Neural cell (in vitro differentiated cells): ENCODE results near the gene COL4A4. TPM values are rescaled to one million over a fixed set of nuclear protein-coding genes. Genes with fewer than 3 reads are reported as not detected.

ENCODE experiments used
- H2AFZ ChIP-seq: fragments of 200-600, 300-800 bp; sonication (generic), shearing (Covaris generic); 2 replicates; pipeline ENCODE4 v1.6.0; 2014; ENCODE audit warnings: low read depth, mild to moderate bottlenecking, antibody characterized with exemption, low read length, moderate library complexity
- H3F3A ChIP-seq: fragments of 200-600 bp; shearing (Covaris generic); 2 replicates; pipeline ENCODE4 v1.6.1; 2016; ENCODE audit warnings: mild to moderate bottlenecking, moderate library complexity, mixed read lengths, antibody characterized with exemption, low read length; ENCODE audit not compliant: insufficient read depth, poor library complexity, severe bottlenecking
- H3K27ac ChIP-seq: fragments of 200-600, 300-800 bp; sonication (generic), shearing (Covaris generic); 2 replicates; pipeline ENCODE4 v1.5.1; 2014; ENCODE audit warnings: mild to moderate bottlenecking, low read length, moderate library complexity
- H3K27me3 ChIP-seq: fragments of 300-800, 200-600 bp; sonication (generic), shearing (Covaris generic); 2 replicates; pipeline ENCODE4 v1.6.0; 2014; ENCODE audit warnings: mild to moderate bottlenecking, low read depth, low read length, moderate library complexity; ENCODE audit not compliant: insufficient read depth
- H3K36me3 ChIP-seq: fragments of 300-800, 200-600 bp; sonication (generic), shearing (Covaris generic); 2 replicates; pipeline ENCODE4 v1.5.1; 2014; ENCODE audit warnings: mild to moderate bottlenecking, antibody characterized with exemption, low read length, moderate library complexity; ENCODE audit not compliant: insufficient read depth
- H3K4me2 ChIP-seq: fragments of 300-800, 200-600 bp; sonication (generic), shearing (Covaris generic); 2 replicates; pipeline ENCODE4 v1.6.0; 2014; ENCODE audit warnings: mild to moderate bottlenecking, low read length
- H3K4me3 ChIP-seq: fragments of 300-800, 200-600 bp; sonication (generic), shearing (Covaris generic); 2 replicates; pipeline ENCODE4 v1.5.1; 2014; ENCODE audit warnings: mild to moderate bottlenecking, low read length, moderate library complexity
- H3K79me2 ChIP-seq: fragments of 200-600 bp; shearing (Covaris generic); replicated peaks from 2 replicates; pipeline ENCODE4 v1.6.0; 2014; ENCODE audit warnings: mild to moderate bottlenecking, low read length, moderate library complexity; ENCODE audit not compliant: insufficient read depth
- H3K9ac ChIP-seq: fragments of 300-800, 200-600 bp; sonication (generic), shearing (Covaris generic); 2 replicates; pipeline ENCODE4 v1.6.1; 2016; ENCODE audit warnings: mild to moderate bottlenecking, low read length, mixed read lengths
- H3K9me2 ChIP-seq: fragments of 200-600 bp; shearing (Covaris generic); 2 replicates; pipeline ENCODE4 v1.6.1; 2016; ENCODE audit warnings: mild to moderate bottlenecking, low read length, mixed read lengths; ENCODE audit not compliant: insufficient read depth
- H3K9me3 ChIP-seq: fragments of 200-600, 300-800 bp; sonication (generic), shearing (Covaris generic); 2 replicates; pipeline ENCODE4 v1.6.1; 2016; ENCODE audit warnings: mild to moderate bottlenecking, mixed run types, low read length, moderate library complexity, mixed read lengths
- H4K20me1 ChIP-seq: fragments of 200-600 bp; shearing (Covaris generic); 2 replicates; pipeline ENCODE4 v1.6.1; 2016; ENCODE audit warnings: mild to moderate bottlenecking, mixed run types; ENCODE audit not compliant: insufficient read depth
- EP300 ChIP-seq: fragments of 450-650 bp; conservative IDR thresholded peaks from 2 replicates; pipeline ENCODE4 v1.6.1; 2014; ENCODE audit warnings: antibody characterized with exemption, mild to moderate bottlenecking, moderate library complexity; ENCODE audit not compliant: poor library complexity, severe bottlenecking
- EZH2 ChIP-seq: fragments of 200-600, 300-800 bp; shearing (Covaris generic), sonication (generic); IDR thresholded peaks from 2 replicates; pipeline ENCODE4 v1.6.1; 2014; ENCODE audit warnings: antibody characterized with exemption, low read length, borderline replicate concordance, mild to moderate bottlenecking; ENCODE audit not compliant: insufficient read depth, poor library complexity, severe bottlenecking
- MXI1 ChIP-seq: fragments of 450-650 bp; conservative IDR thresholded peaks from 2 replicates; pipeline ENCODE4 v1.6.1; 2014; ENCODE audit warnings: antibody characterized with exemption, mild to moderate bottlenecking; ENCODE audit not compliant: poor library complexity, severe bottlenecking
- POLR2AphosphoS5 ChIP-seq: IDR thresholded peaks from 2 replicates; pipeline ENCODE4 v1.6.1; 2012
- RAD21 ChIP-seq: fragments of 450-650 bp; conservative IDR thresholded peaks from 2 replicates; pipeline ENCODE4 v1.6.1; 2014; ENCODE audit warnings: antibody characterized with exemption, mild to moderate bottlenecking, moderate library complexity
- SMC3 ChIP-seq: fragments of 450-650 bp; conservative IDR thresholded peaks from 2 replicates; pipeline ENCODE4 v1.6.1; 2014; ENCODE audit warnings: antibody characterized with exemption, mild to moderate bottlenecking, moderate library complexity; ENCODE audit not compliant: poor library complexity
- TAF1 ChIP-seq: IDR thresholded peaks from 2 replicates; pipeline ENCODE4 v1.6.1; 2012; ENCODE audit warnings: low read depth
- polyA plus RNA-seq: library from polyadenylated mRNA; depleted of rRNA; stranded (reverse); fragments of >200 nt; gene quantifications from 2 replicates; pipeline ENCODE4 v1.2.3, GENCODE V29; 2014
- TF ChIP-seq, protein P1 (sequence below): IDR thresholded peaks from 2 replicates; pipeline ENCODE4 v1.6.1; 2012; ENCODE audit warnings: borderline replicate concordance
- TF ChIP-seq, protein P2 (sequence below): fragments of 450-650 bp; IDR thresholded peaks from 2 replicates; pipeline ENCODE4 v1.5.1; 2014; ENCODE audit warnings: antibody characterized with exemption, mild to moderate bottlenecking, moderate library complexity; ENCODE audit not compliant: poor library complexity, severe bottlenecking

COL4A4 gene
- polyA plus RNA-seq, 1 donor from 2014 or later = 0.35 TPM

GRCh38 chr2:227025510-227025909 is 138.5 kb downstream of the COL4A4 start:
- H3K9me3 ChIP-seq = no peaks in the 10 kb centered on the region
- no peaks in the 10 kb centered on the region for H3K36me3 ChIP-seq
- peak overlapping the region; percentile 44 for H3K9ac ChIP-seq
- TF ChIP-seq RAD21 (no peak), MXI1 (no peak), EZH2 (no peak), SMC3 (no peak), POLR2AphosphoS5 (no peak)
- peak overlapping the region; percentile 25 for H3K4me2 ChIP-seq
- H3K4me3 ChIP-seq = no peak overlapping the region
- H3K79me2 ChIP-seq = no peaks in the 10 kb centered on the region
- no peaks in the 10 kb centered on the region for H3K9me2 ChIP-seq
- H3F3A ChIP-seq = no peaks in the 10 kb centered on the region
- H3K27me3 ChIP-seq = no peaks in the 10 kb centered on the region
- no peak overlapping the region for H2AFZ ChIP-seq
- no peaks in the 10 kb centered on the region for H4K20me1 ChIP-seq
- peak overlapping the region; percentile 83 for H3K27ac ChIP-seq

- Histone ChIP-seq H3K79me2 (no peaks in the 10 kb centered on the region), H2AFZ (no peak overlapping the region), H3K36me3 (no peaks in the 10 kb centered on the region), H3K27me3 (no peaks in the 10 kb centered on the region), H3K9ac (no peak overlapping the region), H3K27ac (no peak overlapping the region), H3F3A (no peaks in the 10 kb centered on the region), H4K20me1 (no peaks in the 10 kb centered on the region), H3K9me2 (no peaks in the 10 kb centered on the region), H3K9me3 (no peaks in the 10 kb centered on the region), H3K4me3 (no peak overlapping the region), H3K4me2 (no peak overlapping the region)
- TF ChIP-seq, protein P1, sequence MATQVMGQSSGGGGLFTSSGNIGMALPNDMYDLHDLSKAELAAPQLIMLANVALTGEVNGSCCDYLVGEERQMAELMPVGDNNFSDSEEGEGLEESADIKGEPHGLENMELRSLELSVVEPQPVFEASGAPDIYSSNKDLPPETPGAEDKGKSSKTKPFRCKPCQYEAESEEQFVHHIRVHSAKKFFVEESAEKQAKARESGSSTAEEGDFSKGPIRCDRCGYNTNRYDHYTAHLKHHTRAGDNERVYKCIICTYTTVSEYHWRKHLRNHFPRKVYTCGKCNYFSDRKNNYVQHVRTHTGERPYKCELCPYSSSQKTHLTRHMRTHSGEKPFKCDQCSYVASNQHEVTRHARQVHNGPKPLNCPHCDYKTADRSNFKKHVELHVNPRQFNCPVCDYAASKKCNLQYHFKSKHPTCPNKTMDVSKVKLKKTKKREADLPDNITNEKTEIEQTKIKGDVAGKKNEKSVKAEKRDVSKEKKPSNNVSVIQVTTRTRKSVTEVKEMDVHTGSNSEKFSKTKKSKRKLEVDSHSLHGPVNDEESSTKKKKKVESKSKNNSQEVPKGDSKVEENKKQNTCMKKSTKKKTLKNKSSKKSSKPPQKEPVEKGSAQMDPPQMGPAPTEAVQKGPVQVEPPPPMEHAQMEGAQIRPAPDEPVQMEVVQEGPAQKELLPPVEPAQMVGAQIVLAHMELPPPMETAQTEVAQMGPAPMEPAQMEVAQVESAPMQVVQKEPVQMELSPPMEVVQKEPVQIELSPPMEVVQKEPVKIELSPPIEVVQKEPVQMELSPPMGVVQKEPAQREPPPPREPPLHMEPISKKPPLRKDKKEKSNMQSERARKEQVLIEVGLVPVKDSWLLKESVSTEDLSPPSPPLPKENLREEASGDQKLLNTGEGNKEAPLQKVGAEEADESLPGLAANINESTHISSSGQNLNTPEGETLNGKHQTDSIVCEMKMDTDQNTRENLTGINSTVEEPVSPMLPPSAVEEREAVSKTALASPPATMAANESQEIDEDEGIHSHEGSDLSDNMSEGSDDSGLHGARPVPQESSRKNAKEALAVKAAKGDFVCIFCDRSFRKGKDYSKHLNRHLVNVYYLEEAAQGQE = no peak
- TF ChIP-seq EZH2 (no peak), EP300 (no peak), SMC3 (no peak), RAD21 (no peak), TAF1 (no peak)
Measured at GRCh38 chr2:227022608-227023007, 141.4 kb downstream of the COL4A4 start.

GRCh38 chr2:227020416-227020815 is 143.6 kb downstream of the COL4A4 start:
- no peaks in the 10 kb centered on the region for H3K79me2 ChIP-seq
- H3K9ac ChIP-seq = no peak overlapping the region
- H3K9me2 ChIP-seq = no peaks in the 10 kb centered on the region
- H3F3A ChIP-seq = no peaks in the 10 kb centered on the region
- no peaks in the 10 kb centered on the region for H3K27me3 ChIP-seq
- H3K36me3 ChIP-seq = no peaks in the 10 kb centered on the region
- no peaks in the 10 kb centered on the region for H4K20me1 ChIP-seq
- H3K27ac ChIP-seq = no peak overlapping the region
- no peak overlapping the region for H2AFZ ChIP-seq
- no peak overlapping the region for H3K4me2 ChIP-seq
- TF ChIP-seq EZH2 (no peak), SMC3 (no peak), POLR2AphosphoS5 (no peak)
- TF ChIP-seq, protein P2, sequence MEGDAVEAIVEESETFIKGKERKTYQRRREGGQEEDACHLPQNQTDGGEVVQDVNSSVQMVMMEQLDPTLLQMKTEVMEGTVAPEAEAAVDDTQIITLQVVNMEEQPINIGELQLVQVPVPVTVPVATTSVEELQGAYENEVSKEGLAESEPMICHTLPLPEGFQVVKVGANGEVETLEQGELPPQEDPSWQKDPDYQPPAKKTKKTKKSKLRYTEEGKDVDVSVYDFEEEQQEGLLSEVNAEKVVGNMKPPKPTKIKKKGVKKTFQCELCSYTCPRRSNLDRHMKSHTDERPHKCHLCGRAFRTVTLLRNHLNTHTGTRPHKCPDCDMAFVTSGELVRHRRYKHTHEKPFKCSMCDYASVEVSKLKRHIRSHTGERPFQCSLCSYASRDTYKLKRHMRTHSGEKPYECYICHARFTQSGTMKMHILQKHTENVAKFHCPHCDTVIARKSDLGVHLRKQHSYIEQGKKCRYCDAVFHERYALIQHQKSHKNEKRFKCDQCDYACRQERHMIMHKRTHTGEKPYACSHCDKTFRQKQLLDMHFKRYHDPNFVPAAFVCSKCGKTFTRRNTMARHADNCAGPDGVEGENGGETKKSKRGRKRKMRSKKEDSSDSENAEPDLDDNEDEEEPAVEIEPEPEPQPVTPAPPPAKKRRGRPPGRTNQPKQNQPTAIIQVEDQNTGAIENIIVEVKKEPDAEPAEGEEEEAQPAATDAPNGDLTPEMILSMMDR = no peak
- TF ChIP-seq, protein P1 = no peak
- H3K4me3 ChIP-seq = no peak overlapping the region
- no peaks in the 10 kb centered on the region for H3K9me3 ChIP-seq
